ENCODE data around the gene SP2. TPM values are rescaled to one million over a fixed set of nuclear protein-coding genes. Genes with fewer than 3 reads are reported as not detected.

The SP2 gene
- total and polyA plus RNA-seq, 2 of the 8 experiments (the other 6 are each of a cell fraction or from before 2014, with no cell fraction given) = 5.6 to 13.8 TPM

GRCh38 chr17:47915776-47916398 lies 19.9 kb downstream of the SP2 start:
- Histone ChIP-seq H3K27me3 (replicated peaks in 1 of 4; ENCODE audit: control insufficient read depth in 3 of 4, extremely low read depth in 1 of 4, insufficient read depth in 3 of 4, low read length in 3 of 4) (no peaks in the 10 kb centered on the region), H2AK5ac (ENCODE audit: low read depth, low read length) (no peak overlapping the region), H3K4me1 (replicated peaks in 1 of 4; ENCODE audit: control insufficient read depth in 3 of 4, insufficient read depth in 4 of 4, low read length in 3 of 4) (no peaks in the 10 kb centered on the region), H2BK15ac (ENCODE audit: low read length) (no peak overlapping the region), H3K4me3 (ENCODE audit: extremely low read depth in 1 of 4, insufficient read depth in 2 of 4, low read depth in 3 of 4, low read length in 4 of 4) (no peak overlapping the region), H3K9me3 (ENCODE audit: insufficient read depth in 2 of 2, low read depth in 1 of 2, low read length in 1 of 2) (no peaks in the 10 kb centered on the region), H4K20me1 (replicated peaks in 1 of 2; ENCODE audit: control insufficient read depth in 1 of 2, insufficient read depth in 2 of 2, low read length in 2 of 2) (no peaks in the 10 kb centered on the region), H3K27ac (ENCODE audit: low read depth, low read length) (no peak overlapping the region), H3K18ac (ENCODE audit: extremely low read depth, low read length) (no peak overlapping the region), H3K56ac (replicated peaks; ENCODE audit: insufficient read length, low read depth, low read length) (no peak overlapping the region), H2BK12ac (ENCODE audit: low read depth, low read length) (no peak overlapping the region), H4K5ac (ENCODE audit: insufficient read length, low read depth, low read length) (no peak overlapping the region), H3K36me3 (ENCODE audit: control insufficient read depth in 2 of 4, insufficient read depth in 4 of 4, low read length in 3 of 4) (no peaks in the 10 kb centered on the region; a peak in 2 of 8 replicates), H3K79me1 (ENCODE audit: low read depth, low read length) (no peaks in the 10 kb centered on the region), H2AFZ (ENCODE audit: low read length) (no peak overlapping the region), H3K4ac (replicated peaks; ENCODE audit: insufficient read length, low read depth, low read length) (no peak overlapping the region), H2BK20ac (ENCODE audit: low read length) (no peak overlapping the region), H3K14ac (ENCODE audit: insufficient read length) (no peak overlapping the region), H3K4me2 (ENCODE audit: insufficient read depth in 1 of 2, low read depth in 2 of 2, low read length in 2 of 2) (no peak overlapping the region), H4K8ac (ENCODE audit: extremely low read depth, insufficient read depth, low read length) (no peak overlapping the region), H2BK120ac (replicated peaks; ENCODE audit: low read depth, low read length) (no peak overlapping the region), H3K23ac (ENCODE audit: insufficient read length) (no peak overlapping the region), H3K9ac (replicated peaks in 1 of 4; ENCODE audit: extremely low read depth in 1 of 4, low read depth in 3 of 4, low read length in 3 of 4) (no peak overlapping the region), H4K91ac (replicated peaks; ENCODE audit: insufficient read length, low read length) (no peak overlapping the region), H3K23me2 (ENCODE audit: low read depth, low read length) (no peaks in the 10 kb centered on the region), H3K79me2 (ENCODE audit: control insufficient read depth in 1 of 2, insufficient read depth in 2 of 2, low read length in 2 of 2) (no peaks in the 10 kb centered on the region), H2BK5ac (ENCODE audit: low read depth, low read length) (no peak overlapping the region)
- 94% methylated on average over 10 of the region's 12 CpGs; no CpG with 5 or more reads in 1 of the 2 experiments for WGBS, 2 experiments (ENCODE audit: extremely low coverage in 1 of 2, insufficient coverage in 1 of 2, insufficient read length in 1 of 2, insufficient replicate concordance in 2 of 2, low coverage in 1 of 2, low lambda C conversion rate in 2 of 2, missing lambda C conversion rate in 1 of 2)
- ChIA-PET CTCF (ENCODE audit: partially characterized antibody) (interaction anchor here (0.6 to 1.3 kb wide), 5 partner anchors 10 to 66 kb away, joined by 3 read pairs; no protein-coding TSS in a partner anchor), POLR2A (ENCODE audit: partially characterized antibody) (interaction anchor here (0.9 to 1.3 kb wide), 3 partner anchors 21 to 55 kb away, joined by 3 to 5 read pairs (median 5); partner anchors contain the start of genes CDK5RAP3 and PNPO)
- FAIRE-seq = no peak
- DNase-seq (ENCODE audit: low read depth in 1 of 2, low spot score in 2 of 2) = no peak
- no peak for TF ChIP-seq CBX8 (IDR thresholded peaks at IDR 0.05; ENCODE audit: borderline replicate concordance, low read depth, low read length)
- TF ChIP-seq RAD21 (IDR thresholded peaks at IDR 0.05 in 1 of 2, conservative IDR thresholded peaks at IDR 0.05 in 1 of 2; ENCODE audit: low read depth in 2 of 2, low read length in 2 of 2) = no peak
- TF ChIP-seq YY1 (IDR thresholded peaks at IDR 0.05; ENCODE audit: low read depth, low read length) = no peak
- TF ChIP-seq CHD1 (IDR thresholded peaks at IDR 0.05; ENCODE audit: low read depth, low read length) = no peak
- TF ChIP-seq GABPA (IDR thresholded peaks at IDR 0.05; ENCODE audit: borderline replicate concordance, insufficient read depth, low read length) = no peak
- TF ChIP-seq EZH2 (IDR thresholded peaks at IDR 0.05; ENCODE audit: low read depth, low read length, severe bottlenecking) = no peak
- no peak for TF ChIP-seq CTCF (IDR thresholded peaks at IDR 0.05; ENCODE audit: control extremely low read depth in 1 of 3, insufficient read depth in 1 of 3, low read depth in 1 of 3, low read length in 3 of 3)
- TF ChIP-seq EP300 (IDR thresholded peaks at IDR 0.05; ENCODE audit: borderline replicate concordance in 1 of 2, low read depth in 2 of 2, low read length in 2 of 2) = no peak
- TF ChIP-seq CBX5 (IDR thresholded peaks at IDR 0.05; ENCODE audit: low read depth, low read length) = no peak
- TF ChIP-seq CHD2 (IDR thresholded peaks at IDR 0.05; ENCODE audit: low read length) = no peak
